Esophagus muscularis mucosa (tissue), 3 donors: ENCODE results near the gene TGFBR2.

ENCODE experiments used
- POLR2A ChIP-seq: fragments of 450-650 bp; IDR thresholded peaks from one replicate; pipeline ENCODE4 v1.6.1; 2017; ENCODE audit warnings: antibody characterized with exemption, moderate library complexity, mild to moderate bottlenecking, low read depth
- TF ChIP-seq, protein P1 (sequence below), 3 experiments: fragments of 200-600 bp in 2 of 3; fragments of 450-650 bp in 1 of 3; sonication (generic) in 2 of 3; IDR thresholded peaks; one replicate each; pipeline ENCODE4 v1.5.1; 2017 to 2019; ENCODE audit warnings: antibody characterized with exemption in 3 of 3, mild to moderate bottlenecking in 2 of 3, moderate library complexity in 1 of 3

DNA sequence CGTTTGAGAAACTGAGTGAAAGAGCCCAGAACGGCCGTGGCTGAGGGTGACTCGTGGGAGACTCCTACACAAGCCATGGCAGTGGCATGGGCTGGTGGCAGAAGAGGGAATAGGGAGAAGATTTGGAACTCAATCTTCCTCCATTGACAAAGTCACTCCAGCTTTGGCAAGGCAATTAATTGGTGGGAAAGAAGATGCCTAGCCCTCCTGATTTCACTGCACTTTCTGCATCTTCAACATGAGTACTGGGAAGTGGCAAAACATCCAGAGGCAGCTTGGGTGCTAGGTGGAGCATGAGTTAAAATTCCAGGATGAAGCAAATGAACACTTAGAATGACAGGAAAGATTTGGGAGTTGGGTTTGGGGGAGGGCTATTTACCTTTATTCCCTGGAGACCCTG lies 1.4 kb upstream of the TGFBR2 start:
- TF ChIP-seq, protein P1, sequence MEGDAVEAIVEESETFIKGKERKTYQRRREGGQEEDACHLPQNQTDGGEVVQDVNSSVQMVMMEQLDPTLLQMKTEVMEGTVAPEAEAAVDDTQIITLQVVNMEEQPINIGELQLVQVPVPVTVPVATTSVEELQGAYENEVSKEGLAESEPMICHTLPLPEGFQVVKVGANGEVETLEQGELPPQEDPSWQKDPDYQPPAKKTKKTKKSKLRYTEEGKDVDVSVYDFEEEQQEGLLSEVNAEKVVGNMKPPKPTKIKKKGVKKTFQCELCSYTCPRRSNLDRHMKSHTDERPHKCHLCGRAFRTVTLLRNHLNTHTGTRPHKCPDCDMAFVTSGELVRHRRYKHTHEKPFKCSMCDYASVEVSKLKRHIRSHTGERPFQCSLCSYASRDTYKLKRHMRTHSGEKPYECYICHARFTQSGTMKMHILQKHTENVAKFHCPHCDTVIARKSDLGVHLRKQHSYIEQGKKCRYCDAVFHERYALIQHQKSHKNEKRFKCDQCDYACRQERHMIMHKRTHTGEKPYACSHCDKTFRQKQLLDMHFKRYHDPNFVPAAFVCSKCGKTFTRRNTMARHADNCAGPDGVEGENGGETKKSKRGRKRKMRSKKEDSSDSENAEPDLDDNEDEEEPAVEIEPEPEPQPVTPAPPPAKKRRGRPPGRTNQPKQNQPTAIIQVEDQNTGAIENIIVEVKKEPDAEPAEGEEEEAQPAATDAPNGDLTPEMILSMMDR (IDR thresholded peaks at IDR 0.05), result no peak
- TF ChIP-seq POLR2A, result no peak
